Body of pancreas (tissue), 4 donors: ENCODE data around the gene FOXJ3. TPM values are rescaled to one million over a fixed set of nuclear protein-coding genes. Genes with fewer than 3 reads are reported as not detected.

Experiments used
- ATAC-seq: fragments of 150-250 bp; one replicate; pipeline ENCODE4 v1.9.1; 2016
- DNase-seq, 4 donors: peaks; one replicate each; pipeline ENCODE4 v3.0.0-alpha.2; 2019
- H3K27ac ChIP-seq, 4 donors: fragments of 200-600 bp; sonication (generic); 1 replicate in 3 of 4; 2 replicates in 1 of 4; pipeline versions ENCODE4 v1.5.1 to v1.6.1; 2016 to 2019; ENCODE audit warnings: mild to moderate bottlenecking in 1 of 4, mixed read lengths in 1 of 4, moderate library complexity in 1 of 4
- H3K27me3 ChIP-seq, 2 donors: fragments of 200-600 bp; sonication (generic); one replicate each; pipeline ENCODE4 v1.6.0; 2016; ENCODE audit warnings: mild to moderate bottlenecking in 1 of 2
- H3K36me3 ChIP-seq, 2 donors: fragments of 200-600 bp; sonication (generic); replicated peaks in 1 of 2; 2 replicates each; pipeline ENCODE4 v1.5.1; 2016; ENCODE audit warnings: low read depth in 2 of 2; ENCODE audit not compliant: insufficient read depth in 1 of 2
- H3K4me1 ChIP-seq: fragments of 200-600 bp; sonication (generic); one replicate; pipeline ENCODE4 v1.6.0; 2016
- H3K4me3 ChIP-seq, 2 donors: fragments of 200-600 bp; sonication (generic); 1 replicate in 1 of 2; 2 replicates in 1 of 2; pipeline ENCODE4 v1.5.1; 2016 to 2019
- H3K9me3 ChIP-seq, 3 donors: fragments of 200-600 bp; sonication (generic); 1 replicate in 2 of 3; 2 replicates in 1 of 3; pipeline ENCODE4 v1.5.1; 2016
- POLR2A ChIP-seq, 3 donors: fragments of 450-650 bp; IDR thresholded peaks; one replicate each; pipeline ENCODE4 v1.6.1; 2016; ENCODE audit warnings: antibody characterized with exemption in 3 of 3, mild to moderate bottlenecking in 2 of 3
- WGBS, 2 donors: methylation state at CpG; one replicate each; pipeline ENCODE4 v1.1.5; 2017; 5-methylcytosine and 5-hydroxymethylcytosine counted together
- intact Hi-C: fragments of 100-400 bp; cut with DNase I; formaldehyde crosslinking; loops from one replicate; pipeline ENCODE4 v1.15.1; 2023
- total RNA-seq, 2 donors: library from RNA; depleted of rRNA; stranded (reverse); fragments of >200 nt; gene quantifications; one replicate each; pipeline ENCODE4 v1.1.0, GENCODE V29; 2016
- TF ChIP-seq, protein P1 (sequence below), 7 experiments: fragments of 450-650 bp in 4 of 7; fragments of 200-600 bp in 3 of 7; sonication (generic) in 3 of 7; IDR thresholded peaks; one replicate each; pipeline ENCODE4 v1.5.1; 2016 to 2019; ENCODE audit warnings: antibody characterized with exemption in 7 of 7

FOXJ3 gene
- total RNA-seq, 2 donors from 2014 or later: 25.2 to 50.4 TPM

DNA sequence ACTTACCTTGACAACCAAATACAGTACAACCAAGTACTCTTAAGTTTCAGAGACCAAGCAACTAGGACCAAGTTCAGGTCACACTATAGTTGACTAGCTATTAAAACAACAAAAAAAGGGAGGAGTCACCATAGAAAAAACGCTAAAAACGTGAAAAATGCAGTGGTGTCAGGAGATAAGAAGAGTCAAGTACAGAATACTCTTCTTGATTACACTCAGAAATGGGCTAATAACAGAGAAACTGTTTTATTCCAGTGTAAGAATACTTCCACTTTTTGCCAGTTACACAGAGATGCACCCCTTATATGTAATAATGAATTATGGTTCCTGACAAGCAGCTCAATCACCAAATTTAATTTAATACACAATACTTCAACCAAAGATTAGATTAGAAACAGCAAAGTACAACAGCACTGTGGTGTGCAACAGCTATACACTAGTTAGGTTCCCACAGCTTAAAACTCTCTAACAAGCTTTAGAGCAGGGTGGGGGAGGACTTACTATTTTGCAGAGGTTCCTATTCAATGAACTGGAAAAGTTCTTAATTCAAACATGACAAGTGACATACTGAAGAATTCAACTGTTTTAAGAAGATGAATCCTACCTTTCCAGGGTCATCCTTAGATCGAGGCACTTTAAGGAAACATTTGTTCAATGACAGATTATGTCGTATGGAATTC lies 70.4 kb downstream of the FOXJ3 start:
- no peak overlapping the region for H3K27ac ChIP-seq

DNA sequence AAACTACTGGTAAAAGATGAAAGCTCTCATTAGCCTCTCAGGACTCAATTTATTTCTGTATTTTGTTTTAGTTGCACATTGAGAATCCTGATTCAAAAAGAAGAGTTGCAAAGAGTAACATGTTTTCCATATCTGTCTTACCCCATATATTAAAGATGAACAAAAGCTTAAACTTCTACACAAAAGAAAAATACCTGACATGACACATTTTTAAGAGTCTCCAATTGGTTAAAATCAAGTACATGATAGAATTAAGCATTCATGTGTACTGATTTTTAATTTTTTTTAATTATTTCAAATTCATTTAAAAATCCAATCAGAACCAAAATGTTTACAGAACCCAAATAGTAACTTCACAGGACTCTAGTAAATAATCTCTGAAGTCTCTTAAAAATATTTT lies 72.0 kb downstream of the FOXJ3 start:
- Histone ChIP-seq H3K4me3 (no peak overlapping the region), H3K9me3 (no peaks in the 10 kb centered on the region), H3K27me3 (no peaks in the 10 kb centered on the region), H3K27ac (no peak overlapping the region), H3K36me3 (no peaks in the 10 kb centered on the region), H3K4me1 (peaks cover 45% of the 10 kb centered on the region)
- DNase-seq (no peak), ATAC-seq (no peak)
- TF ChIP-seq, protein P1, sequence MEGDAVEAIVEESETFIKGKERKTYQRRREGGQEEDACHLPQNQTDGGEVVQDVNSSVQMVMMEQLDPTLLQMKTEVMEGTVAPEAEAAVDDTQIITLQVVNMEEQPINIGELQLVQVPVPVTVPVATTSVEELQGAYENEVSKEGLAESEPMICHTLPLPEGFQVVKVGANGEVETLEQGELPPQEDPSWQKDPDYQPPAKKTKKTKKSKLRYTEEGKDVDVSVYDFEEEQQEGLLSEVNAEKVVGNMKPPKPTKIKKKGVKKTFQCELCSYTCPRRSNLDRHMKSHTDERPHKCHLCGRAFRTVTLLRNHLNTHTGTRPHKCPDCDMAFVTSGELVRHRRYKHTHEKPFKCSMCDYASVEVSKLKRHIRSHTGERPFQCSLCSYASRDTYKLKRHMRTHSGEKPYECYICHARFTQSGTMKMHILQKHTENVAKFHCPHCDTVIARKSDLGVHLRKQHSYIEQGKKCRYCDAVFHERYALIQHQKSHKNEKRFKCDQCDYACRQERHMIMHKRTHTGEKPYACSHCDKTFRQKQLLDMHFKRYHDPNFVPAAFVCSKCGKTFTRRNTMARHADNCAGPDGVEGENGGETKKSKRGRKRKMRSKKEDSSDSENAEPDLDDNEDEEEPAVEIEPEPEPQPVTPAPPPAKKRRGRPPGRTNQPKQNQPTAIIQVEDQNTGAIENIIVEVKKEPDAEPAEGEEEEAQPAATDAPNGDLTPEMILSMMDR (IDR thresholded peaks at IDR 0.05): no peak
- intact Hi-C loops: no loop called here

More for the DNA sequence above, 70.4 kb downstream of the FOXJ3 start:
- Histone ChIP-seq H3K36me3 (no peaks in the 10 kb centered on the region), H3K4me1 (peaks cover 29% of the 10 kb centered on the region), H3K27me3 (no peaks in the 10 kb centered on the region), H3K4me3 (no peak overlapping the region), H3K9me3 (no peaks in the 10 kb centered on the region)
- no peak for DNase-seq
- TF ChIP-seq, protein P1 (IDR thresholded peaks at IDR 0.05): no peak
- 67 to 71% methylated on average over 4 of the region's 4 CpGs for WGBS, 2 donors
- intact Hi-C loops: no loop called here
- no peak for ATAC-seq

DNA sequence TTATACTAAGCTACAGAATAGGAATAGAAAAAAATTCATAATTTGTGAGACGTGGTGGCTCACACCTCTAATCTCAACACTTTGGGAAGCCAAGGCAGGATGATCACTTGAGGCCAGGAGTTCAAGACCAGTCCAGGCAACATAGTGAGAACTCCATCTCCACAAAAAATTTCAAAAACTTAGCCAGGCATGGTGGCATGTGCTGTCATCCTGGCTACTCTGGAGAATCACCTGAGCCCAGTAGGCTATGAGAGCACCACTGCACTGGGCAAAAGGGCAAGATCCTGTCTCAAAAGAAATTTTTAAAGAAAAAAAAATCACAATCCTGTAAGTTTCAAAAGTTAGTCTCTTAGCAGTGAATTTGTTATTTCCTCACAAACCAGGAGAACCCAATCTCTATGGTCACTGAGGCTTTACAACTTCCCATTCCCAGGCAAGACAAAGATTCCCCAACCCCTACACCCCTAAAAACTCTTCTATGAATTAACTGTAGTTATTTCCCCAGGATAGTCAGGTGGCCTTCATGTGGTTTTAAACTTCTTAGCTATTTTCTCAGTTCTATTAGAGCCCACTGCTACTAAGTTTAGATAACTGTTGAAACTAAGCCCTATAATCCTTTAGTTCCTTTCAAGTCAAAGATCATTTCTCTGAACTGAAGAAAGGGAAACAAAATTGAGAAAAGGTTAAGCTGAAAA lies 74.5 kb downstream of the FOXJ3 start:
- H3K27me3 ChIP-seq: no peaks in the 10 kb centered on the region
- peaks cover 30% of the 10 kb centered on the region for H3K4me1 ChIP-seq
- no peak overlapping the region for H3K27ac ChIP-seq
- ATAC-seq (no peak), DNase-seq (no peak)
- WGBS, 2 donors: 88% methylated on average over 1 of the region's 1 CpG
- H3K4me3 ChIP-seq: no peak overlapping the region
- intact Hi-C loops: no loop called here
- TF ChIP-seq, protein P1 (IDR thresholded peaks at IDR 0.05): no peak
- TF ChIP-seq POLR2A (IDR thresholded peaks at IDR 0.05): no peak
- H3K9me3 ChIP-seq: no peaks in the 10 kb centered on the region
- H3K36me3 ChIP-seq: no peaks in the 10 kb centered on the region

DNA sequence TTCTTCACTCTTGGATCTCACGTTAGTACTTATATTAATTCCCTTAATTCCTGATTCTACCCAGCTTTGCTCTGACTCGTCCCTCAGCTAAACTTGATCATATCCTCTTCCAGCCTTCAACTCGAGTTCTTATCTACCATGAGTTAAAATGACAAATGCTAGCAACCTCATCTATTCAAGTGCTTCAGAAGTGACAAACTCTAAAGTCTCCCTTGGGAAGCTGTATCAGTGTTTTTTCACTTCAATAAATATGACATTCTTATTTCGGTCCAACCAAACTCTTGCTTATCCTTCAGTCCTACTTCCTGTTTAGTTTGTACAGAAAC lies 75.3 kb downstream of the FOXJ3 start:
- DNase-seq (no peak), ATAC-seq (peak; percentile 15)
- TF ChIP-seq POLR2A (IDR thresholded peaks at IDR 0.05): no peak
- TF ChIP-seq, protein P1 (IDR thresholded peaks at IDR 0.05): no peak
- Histone ChIP-seq H3K4me1 (peaks cover 30% of the 10 kb centered on the region), H3K27me3 (no peaks in the 10 kb centered on the region), H3K27ac (peak overlapping the region in 1 of 4 donors; percentile 9), H3K4me3 (no peak overlapping the region), H3K9me3 (no peaks in the 10 kb centered on the region), H3K36me3 (no peaks in the 10 kb centered on the region)
- intact Hi-C loops: no loop called here
- 11 to 26% methylated on average over 4 of the region's 4 CpGs for WGBS, 2 donors
